Adrenal gland (tissue), 12 donors: ENCODE measurements around the gene LMAN1L. TPM values are rescaled to one million over a fixed set of nuclear protein-coding genes. Genes with fewer than 3 reads are reported as not detected.

Experiments
- DNase-seq, 7 donors: peaks; one replicate each; pipeline ENCODE4 v3.0.0-alpha.2; 2019 to 2020
- H3K27ac ChIP-seq, 5 donors: fragments of 200-600 bp; sonication (generic) in 4 of 5; 1 replicate in 3 of 5; 2 replicates in 2 of 5; pipeline versions ENCODE4 v1.5.1 to v1.8.0; 2016 to 2020; ENCODE audit warnings: mild to moderate bottlenecking in 1 of 5
- H3K27me3 ChIP-seq: fragments of 200-600 bp; 2 replicates; pipeline ENCODE4 v1.8.0; 2021
- H3K36me3 ChIP-seq, 2 donors: fragments of 200-600 bp; replicated peaks in 1 of 2; 1 replicate in 1 of 2; 2 replicates in 1 of 2; pipeline versions ENCODE4 v1.5.1 to v1.8.0; 2018 to 2022
- H3K4me1 ChIP-seq, 2 donors: fragments of 200-600 bp; replicated peaks in 1 of 2; 1 replicate in 1 of 2; 2 replicates in 1 of 2; pipeline versions ENCODE4 v1.5.1 to v1.8.0; 2018 to 2021
- H3K4me3 ChIP-seq, 4 donors: fragments of 200-600 bp; sonication (generic) in 3 of 4; one replicate each; pipeline ENCODE4 v1.5.1; 2016 to 2018
- H3K9me3 ChIP-seq, 3 donors: fragments of 200-600 bp; sonication (generic) in 1 of 3; replicated peaks in 1 of 3; 1 replicate in 2 of 3; 2 replicates in 1 of 3; pipeline versions ENCODE4 v1.5.1 to v1.8.0; 2016 to 2021
- POLR2A ChIP-seq, 2 donors: fragments of 450-650 bp; IDR thresholded peaks; one replicate each; pipeline ENCODE4 v1.6.1; 2017; ENCODE audit warnings: antibody characterized with exemption in 2 of 2, mild to moderate bottlenecking in 2 of 2, moderate library complexity in 1 of 2
- WGBS, 4 donors: extraction: QIAGEN DNeasy Blood & Tissue Kit in 2 of 4; methylation state at CpG; one replicate each; pipeline versions ENCODE4 v1.1.5 to v1.1.7; 2013 to 2017; 5-methylcytosine and 5-hydroxymethylcytosine counted together
- intact Hi-C, 2 donors: fragments of 100-400 bp; cut with DNase I; formaldehyde crosslinking; loops; one replicate each; pipeline versions ENCODE4 v1.14.1 to v1.15.0; 2022 to 2023
- polyA plus RNA-seq, 3 donors: library from polyadenylated mRNA; stranded (reverse); fragments of 200-250 nt in 2 of 3; fragments of 350-450 nt in 1 of 3; fragmentation: Illumina TruSeq in 1 of 3; extraction: RNeasy Lipid Tissue Mini Kit (QIAGEN cat#74804) in 1 of 3; gene quantifications; one replicate each; pipeline ENCODE4 v1.2.3, GENCODE V29; 2013 to 2014
- total RNA-seq, 9 donors: library from RNA; depleted of rRNA in 4 of 9; stranded (reverse); fragments of >200 nt in 4 of 9; fragments of 120-200 nt in 1 of 9; fragmentation: NEBNext Ultra II Directional in 1 of 9; extraction: Animal tissue kit (Norgen Biotek cat#: 25700) in 1 of 9; gene quantifications; one replicate each; pipeline versions ENCODE4 v1.1.0 to v1.2.4, GENCODE V29; 2013 to 2023
- TF ChIP-seq, protein P1 (sequence below), 6 experiments: fragments of 450-650 bp in 4 of 6; fragments of 200-600 bp in 2 of 6; sonication (generic) in 1 of 6; IDR thresholded peaks; 1 replicate in 5 of 6; 2 replicates in 1 of 6; pipeline versions ENCODE4 v1.5.1 to v1.8.0; 2016 to 2021; ENCODE audit warnings: antibody characterized with exemption in 6 of 6, mild to moderate bottlenecking in 2 of 6, moderate library complexity in 1 of 6
- donor health status: healthy with polysubstance abuse.
- donor health status: Bipolar disorder and iron deficiency.
- donor health status: DM: yes; HTN: yes; CAD: no.
- donor health status: DM: no; HTN: no; CAD: no.
- donor health status: DM: no; HTN: no; CAD: no.
- donor health status: DM: yes; HTN: yes; CAD: no.

The LMAN1L gene
- total and polyA plus RNA-seq, 12 donors = 0.28 to 12.5 (median 5.1) TPM; not detected in 1

DNA sequence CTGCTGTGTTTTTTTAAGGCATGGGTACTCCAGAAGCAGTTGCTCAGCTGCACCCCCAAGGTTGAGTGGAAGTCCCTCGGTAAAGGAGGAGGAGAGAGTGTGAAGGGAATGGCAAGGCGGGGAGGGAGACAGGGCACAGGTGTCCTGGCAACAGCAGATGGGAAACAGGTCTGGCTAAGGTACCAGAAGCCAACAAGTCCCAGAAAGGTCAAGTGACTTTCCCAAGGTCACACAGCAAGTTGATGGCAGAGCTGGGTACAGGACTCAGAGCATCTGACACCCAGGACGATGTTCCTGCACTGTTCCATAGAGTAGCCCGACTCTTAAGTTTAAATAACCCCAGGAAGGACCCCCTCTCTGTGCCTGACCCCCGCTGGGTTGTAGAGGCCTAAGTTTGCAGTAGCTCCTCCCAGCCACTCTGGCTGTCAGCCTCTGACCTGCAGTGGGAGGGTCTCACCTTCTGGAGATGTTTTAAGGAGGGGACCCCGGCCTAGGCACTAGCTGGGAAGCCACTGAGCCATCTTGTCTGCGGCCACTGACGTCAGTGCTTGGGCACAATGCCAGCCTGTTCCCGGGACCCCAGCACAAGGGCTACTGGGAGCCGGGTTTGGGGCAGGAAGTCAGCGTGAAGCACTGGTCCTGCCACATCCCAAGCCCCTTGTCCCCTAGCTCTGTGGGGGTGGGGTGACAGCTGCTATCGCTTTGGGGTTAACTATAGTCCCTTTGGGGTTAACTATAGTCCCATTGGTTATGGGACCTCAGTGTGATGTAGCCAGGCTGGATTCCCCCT is 20.2 kb upstream of the LMAN1L start:
- no peak overlapping the region for H3K4me3 ChIP-seq
- DNase-seq = no peak
- TF ChIP-seq POLR2A (IDR thresholded peaks at IDR 0.05) = no peak
- TF ChIP-seq, protein P1, sequence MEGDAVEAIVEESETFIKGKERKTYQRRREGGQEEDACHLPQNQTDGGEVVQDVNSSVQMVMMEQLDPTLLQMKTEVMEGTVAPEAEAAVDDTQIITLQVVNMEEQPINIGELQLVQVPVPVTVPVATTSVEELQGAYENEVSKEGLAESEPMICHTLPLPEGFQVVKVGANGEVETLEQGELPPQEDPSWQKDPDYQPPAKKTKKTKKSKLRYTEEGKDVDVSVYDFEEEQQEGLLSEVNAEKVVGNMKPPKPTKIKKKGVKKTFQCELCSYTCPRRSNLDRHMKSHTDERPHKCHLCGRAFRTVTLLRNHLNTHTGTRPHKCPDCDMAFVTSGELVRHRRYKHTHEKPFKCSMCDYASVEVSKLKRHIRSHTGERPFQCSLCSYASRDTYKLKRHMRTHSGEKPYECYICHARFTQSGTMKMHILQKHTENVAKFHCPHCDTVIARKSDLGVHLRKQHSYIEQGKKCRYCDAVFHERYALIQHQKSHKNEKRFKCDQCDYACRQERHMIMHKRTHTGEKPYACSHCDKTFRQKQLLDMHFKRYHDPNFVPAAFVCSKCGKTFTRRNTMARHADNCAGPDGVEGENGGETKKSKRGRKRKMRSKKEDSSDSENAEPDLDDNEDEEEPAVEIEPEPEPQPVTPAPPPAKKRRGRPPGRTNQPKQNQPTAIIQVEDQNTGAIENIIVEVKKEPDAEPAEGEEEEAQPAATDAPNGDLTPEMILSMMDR (IDR thresholded peaks at IDR 0.05) = no peak
- H3K27ac ChIP-seq = no peak overlapping the region
- 59 to 68% (median 65%) methylated on average over 10 to 12 of the region's 12 CpGs for WGBS, 4 donors
- H3K4me1 ChIP-seq = peaks cover 20 to 63% of the 10 kb centered on the region in 2 donors
- intact Hi-C loops = no loop called here
- H3K27me3 ChIP-seq = no peaks in the 10 kb centered on the region
- no peaks in the 10 kb centered on the region for H3K36me3 ChIP-seq
- H3K9me3 ChIP-seq = no peaks in the 10 kb centered on the region

DNA sequence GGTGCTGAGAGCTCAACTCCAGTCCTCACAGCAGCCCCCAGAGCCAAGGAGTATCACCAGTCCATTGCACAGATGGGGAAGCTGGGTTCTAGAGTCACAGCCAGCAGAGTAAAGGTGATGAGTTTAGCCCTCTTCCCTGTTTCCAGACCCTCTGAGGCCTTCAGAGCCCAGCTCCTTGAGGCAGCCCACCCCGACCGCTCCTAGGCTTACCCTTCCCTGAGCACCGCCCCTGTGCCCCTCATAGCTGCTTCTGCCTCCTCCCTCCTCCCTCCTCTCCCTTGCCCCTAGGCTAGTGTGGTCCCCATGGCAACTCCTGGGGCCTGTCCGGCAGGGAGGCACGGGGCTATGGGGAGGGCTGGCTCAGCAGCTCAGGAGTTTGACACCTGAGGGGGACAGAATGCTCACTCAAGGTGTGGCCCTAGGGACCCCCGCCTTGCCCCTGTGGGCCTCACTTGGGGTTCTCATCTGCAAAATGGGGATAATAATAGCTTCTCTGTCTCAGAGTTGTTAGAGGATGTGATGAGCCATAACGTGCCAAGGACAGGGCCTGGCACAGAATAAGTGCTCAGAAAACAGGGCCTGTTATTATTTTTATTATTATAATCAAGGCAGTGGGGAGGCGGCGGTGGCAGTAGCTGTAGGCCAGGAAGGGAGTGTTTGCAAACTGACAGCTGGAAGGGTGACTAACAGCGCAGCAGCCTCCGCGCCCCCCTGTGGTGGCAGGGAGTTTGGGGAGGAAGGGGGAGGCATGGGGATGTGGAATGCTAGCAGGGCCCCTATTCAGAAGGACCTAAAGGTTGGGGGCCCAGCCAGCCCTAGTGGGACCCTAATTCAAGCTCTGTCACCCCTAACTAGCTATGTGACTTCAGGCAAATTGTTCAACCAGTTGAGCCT is 19.3 kb upstream of the LMAN1L start:
- no peak for TF ChIP-seq POLR2A (IDR thresholded peaks at IDR 0.05)
- TF ChIP-seq, protein P1 (IDR thresholded peaks at IDR 0.05) = no peak
- no peak for DNase-seq
- 69 to 73% (median 72%) methylated on average over 10 to 12 of the region's 12 CpGs for whole genome bisulfite sequencing, 4 donors

DNA sequence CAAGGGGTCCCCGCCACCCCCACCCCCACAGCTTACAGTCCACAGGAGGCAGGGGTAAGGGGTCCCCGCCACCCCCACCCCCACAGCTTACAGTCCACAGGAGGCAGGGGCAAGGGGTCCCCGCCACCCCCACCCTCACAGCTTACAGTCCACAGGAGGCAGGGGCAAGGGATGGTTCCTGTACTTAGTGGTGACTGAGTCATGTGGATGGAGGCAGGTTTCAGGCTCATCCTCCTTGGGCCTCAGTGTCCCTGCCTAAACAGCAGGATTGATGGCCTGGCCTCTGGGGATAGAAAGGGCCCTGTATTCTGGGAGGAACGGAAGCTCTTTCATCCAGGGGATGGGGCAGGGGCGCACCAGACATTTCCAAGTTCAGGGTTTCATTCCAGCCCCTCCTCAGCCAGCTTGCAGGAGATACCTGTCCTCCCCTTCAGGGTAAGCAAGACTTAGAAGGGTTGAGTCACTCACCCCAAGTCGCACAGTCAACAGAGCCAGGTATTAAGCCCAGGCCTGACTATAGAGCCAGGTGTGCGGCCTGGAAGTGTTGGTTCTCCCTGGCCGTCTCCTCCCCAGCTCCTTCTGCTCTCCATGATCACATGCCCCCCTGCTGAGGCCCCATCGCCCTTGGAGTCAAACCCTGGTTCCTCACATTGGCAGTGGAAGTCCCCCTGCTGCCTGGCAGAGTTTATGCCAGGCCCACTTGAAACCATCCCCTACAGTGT is 18.2 kb upstream of the LMAN1L start:
- TF ChIP-seq POLR2A (IDR thresholded peaks at IDR 0.05) = no peak
- TF ChIP-seq, protein P1 (IDR thresholded peaks at IDR 0.05) = no peak
- Histone ChIP-seq H3K27me3 (no peaks in the 10 kb centered on the region), H3K4me3 (no peak overlapping the region), H3K4me1 (peaks cover 19 to 43% of the 10 kb centered on the region in 2 donors), H3K36me3 (peaks cover 0 to 4% of the 10 kb centered on the region in 2 donors), H3K9me3 (no peaks in the 10 kb centered on the region), H3K27ac (no peak overlapping the region)
- intact Hi-C loops = no loop called here
- DNase-seq = no peak
- 76 to 92% (median 90%) methylated on average over 2 to 7 of the region's 9 CpGs for WGBS, 4 donors

More for the DNA sequence above, 19.3 kb upstream of the LMAN1L start:
- Histone ChIP-seq H3K27me3 (no peaks in the 10 kb centered on the region), H3K4me3 (no peak overlapping the region), H3K27ac (no peak overlapping the region), H3K4me1 (peaks cover 20 to 53% of the 10 kb centered on the region in 2 donors), H3K9me3 (no peaks in the 10 kb centered on the region), H3K36me3 (no peaks in the 10 kb centered on the region)
- intact Hi-C loops = no loop called here

DNA sequence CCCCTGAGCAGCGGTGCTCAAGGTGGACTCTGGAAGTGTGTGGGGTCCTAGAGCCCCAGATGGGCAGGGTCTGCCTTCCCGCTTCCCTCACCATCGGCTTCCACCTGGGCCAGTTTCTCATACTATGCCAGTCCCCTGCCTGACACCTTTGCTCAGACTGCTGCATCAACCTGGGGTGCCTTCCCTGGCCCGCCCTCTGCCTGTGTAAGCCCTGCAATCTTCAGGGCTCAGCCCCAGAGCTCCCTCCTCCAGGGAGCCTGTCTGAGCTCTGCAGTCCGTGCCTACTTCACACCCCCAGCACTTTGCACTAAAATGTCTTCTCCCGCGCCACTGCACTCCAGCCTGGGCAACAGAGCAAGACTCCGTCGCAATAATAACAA is 17.7 kb upstream of the LMAN1L start:
- no peak for DNase-seq
- Histone ChIP-seq H3K36me3 (peaks cover 0 to 10% of the 10 kb centered on the region in 2 donors), H3K4me3 (no peak overlapping the region), H3K27ac (no peak overlapping the region), H3K4me1 (peaks cover 14 to 37% of the 10 kb centered on the region in 2 donors), H3K9me3 (no peaks in the 10 kb centered on the region), H3K27me3 (no peaks in the 10 kb centered on the region)
- intact Hi-C loops = no loop called here
- WGBS, 4 donors = 92 to 99% (median 96%) methylated on average over 9 of the region's 9 CpGs
- no peak for TF ChIP-seq POLR2A (IDR thresholded peaks at IDR 0.05)
- TF ChIP-seq, protein P1 (IDR thresholded peaks at IDR 0.05) = no peak
